ENCODE results near the gene GPHA2.
A peak's percentile ranks its signal among the peaks of the same experiment; 100 is the strongest.
"Not testable (repeated sequence)": the region's sequence is repeated elsewhere in the genome, so short reads cannot be mapped to it uniquely, and the experiment has no call there.

Gene GPHA2

DNA sequence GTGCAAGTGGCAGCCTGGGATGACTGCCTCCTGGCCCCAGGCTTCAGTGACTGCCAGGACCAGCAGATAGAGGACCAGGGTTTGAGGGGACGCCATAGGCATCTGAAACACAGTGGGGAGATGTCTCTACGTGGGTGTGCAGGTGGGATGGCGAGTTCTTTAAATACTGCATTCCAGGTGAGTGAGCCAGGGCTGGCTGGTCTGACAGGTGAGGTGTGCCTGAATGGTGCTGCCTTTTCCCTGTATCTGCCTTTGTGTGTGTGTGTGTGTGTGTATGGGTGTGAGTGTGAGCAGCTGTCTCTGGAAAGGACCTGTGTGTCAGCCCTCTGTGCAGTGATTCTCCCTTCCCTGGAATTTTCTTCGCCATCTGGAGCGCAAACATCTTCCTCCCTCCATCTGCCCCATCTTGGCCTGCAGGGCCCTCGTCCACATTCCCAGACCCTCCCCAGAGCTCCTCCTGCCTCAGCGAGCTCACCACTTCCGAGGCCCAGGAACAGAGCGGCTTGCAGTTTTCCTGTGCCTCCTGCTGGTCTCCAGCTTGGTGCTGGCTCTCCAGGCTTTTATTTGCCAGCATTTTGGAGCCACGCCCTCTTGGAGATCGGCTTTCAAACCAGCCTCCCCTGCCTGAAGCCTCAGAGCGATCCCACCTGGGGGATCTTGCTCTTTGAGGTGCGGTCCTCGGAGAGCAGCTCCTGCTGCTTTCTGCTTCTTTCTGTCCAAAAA lies at the start of gene GPHA2:
Gene GPHA2 (minus strand): TSS at position 535 of the 723 bp plus-strand sequence. CDS start 433 bp downstream, at position 102.
- DNase-seq = no peak

GRCh38 chr11:64983339-64983738 lies 47.6 kb upstream of the GPHA2 start:
- not testable (repeated sequence) for DNase-seq

DNA sequence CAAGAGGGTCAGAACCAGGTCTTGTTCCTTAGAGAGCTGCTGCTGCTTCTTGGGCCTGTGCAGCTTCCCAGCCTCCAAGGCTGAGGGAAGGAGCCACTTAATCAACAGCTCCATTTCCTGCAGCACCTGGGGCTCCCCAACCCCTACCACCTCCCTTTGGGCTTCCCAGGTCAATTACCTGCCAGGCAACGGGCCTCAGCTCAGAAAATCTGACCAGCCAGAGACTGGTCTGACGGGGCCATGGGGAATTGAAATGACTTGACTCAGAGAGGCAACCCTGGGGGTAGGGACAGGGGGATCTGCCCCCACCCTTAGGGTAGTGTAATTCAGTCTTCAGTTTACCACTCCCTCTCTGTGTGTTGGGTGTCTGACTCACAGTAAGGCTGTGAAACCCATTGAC lies 41.0 kb upstream of the GPHA2 start:
- no peak for DNase-seq

- no peak for DNase-seq
Observed at GRCh38 chr11:64974124-64974523, 38.4 kb upstream of the GPHA2 start.

- DNase-seq = peak; percentile 74 to 92 (median 89)
Observed at GRCh38 chr11:64971421-64972233, 35.9 kb upstream of the GPHA2 start, which contains the start of gene MAJIN. MAJIN (minus strand) TSS chr11:64972108; CDS start chr11:64959405, 12,703 bp downstream.

GRCh38 chr11:64970731-64971151 lies 35.0 kb upstream of the GPHA2 start:
- no peak for DNase-seq

GRCh38 chr11:64969209-64969608 lies 33.5 kb upstream of the GPHA2 start:
- no peak for DNase-seq

DNA sequence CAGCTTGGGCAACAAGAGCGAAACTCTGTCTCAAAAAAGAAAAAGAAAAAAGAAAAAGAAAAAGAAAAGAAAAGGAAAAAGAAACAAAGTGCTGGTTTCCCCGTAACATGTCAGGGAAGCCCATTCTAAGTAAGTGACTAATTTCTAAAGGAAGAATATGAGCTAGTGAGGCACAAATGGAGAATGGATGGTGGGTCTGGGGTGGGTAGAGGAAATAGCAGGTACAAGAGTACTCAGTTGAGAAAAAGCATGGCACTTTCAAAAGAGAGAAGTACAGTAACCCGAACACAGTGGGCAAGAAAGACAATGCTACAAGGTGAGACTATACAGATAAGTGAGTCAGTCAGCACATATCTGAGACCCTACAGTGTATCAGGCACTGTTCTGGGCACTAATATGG lies 31.7 kb upstream of the GPHA2 start:
- no peak for DNase-seq

- DNase-seq = no peak
Observed at GRCh38 chr11:64963072-64963631, 27.5 kb upstream of the GPHA2 start.

- DNase-seq = no peak
Observed at GRCh38 chr11:64960719-64961118, 25.0 kb upstream of the GPHA2 start.

- DNase-seq = no peak
Observed at GRCh38 chr11:64959498-64959897, 23.8 kb upstream of the GPHA2 start.

- DNase-seq = no peak
Observed at GRCh38 chr11:64954201-64954600, 18.5 kb upstream of the GPHA2 start.

GRCh38 chr11:64951529-64951928 lies 15.8 kb upstream of the GPHA2 start:
- DNase-seq = no peak

DNA sequence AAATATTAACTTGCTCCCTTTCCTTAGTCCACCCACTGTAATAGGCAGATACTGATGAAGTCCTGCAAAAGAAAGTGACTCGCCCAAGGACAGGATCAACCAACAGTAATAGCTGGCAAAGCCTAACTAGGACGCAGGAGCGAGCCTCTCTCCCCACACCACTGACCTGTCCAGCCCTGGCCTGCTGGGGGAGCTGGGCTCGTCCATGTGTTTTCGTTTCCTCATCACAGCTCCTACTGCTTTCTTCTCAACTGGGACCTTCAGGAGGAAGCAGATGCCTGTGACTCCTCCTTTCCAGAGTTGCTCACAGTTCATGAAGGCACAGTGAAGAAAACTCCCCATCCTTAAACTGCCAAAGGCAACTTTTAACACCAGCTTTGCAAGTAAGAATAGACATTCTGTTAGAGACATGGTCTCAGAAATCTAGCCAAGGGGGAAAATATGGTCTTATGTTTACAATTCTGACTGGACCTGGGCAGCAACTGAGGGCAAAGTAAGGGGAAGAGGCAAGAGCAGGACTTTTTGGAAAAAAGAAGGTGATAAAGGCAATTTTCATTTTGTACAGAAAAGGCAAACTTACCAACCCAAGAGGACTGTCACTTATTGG lies 11.6 kb upstream of the GPHA2 start:
- no peak for DNase-seq

GRCh38 chr11:64936539-64936938 lies 846 bp upstream of the GPHA2 start:
- no peak for DNase-seq

GRCh38 chr11:64934682-64935358 lies 873 bp downstream of the GPHA2 start:
- no peak for DNase-seq

- no peak for DNase-seq
Observed at GRCh38 chr11:64933935-64934681, 1.6 kb downstream of the GPHA2 start.

DNA sequence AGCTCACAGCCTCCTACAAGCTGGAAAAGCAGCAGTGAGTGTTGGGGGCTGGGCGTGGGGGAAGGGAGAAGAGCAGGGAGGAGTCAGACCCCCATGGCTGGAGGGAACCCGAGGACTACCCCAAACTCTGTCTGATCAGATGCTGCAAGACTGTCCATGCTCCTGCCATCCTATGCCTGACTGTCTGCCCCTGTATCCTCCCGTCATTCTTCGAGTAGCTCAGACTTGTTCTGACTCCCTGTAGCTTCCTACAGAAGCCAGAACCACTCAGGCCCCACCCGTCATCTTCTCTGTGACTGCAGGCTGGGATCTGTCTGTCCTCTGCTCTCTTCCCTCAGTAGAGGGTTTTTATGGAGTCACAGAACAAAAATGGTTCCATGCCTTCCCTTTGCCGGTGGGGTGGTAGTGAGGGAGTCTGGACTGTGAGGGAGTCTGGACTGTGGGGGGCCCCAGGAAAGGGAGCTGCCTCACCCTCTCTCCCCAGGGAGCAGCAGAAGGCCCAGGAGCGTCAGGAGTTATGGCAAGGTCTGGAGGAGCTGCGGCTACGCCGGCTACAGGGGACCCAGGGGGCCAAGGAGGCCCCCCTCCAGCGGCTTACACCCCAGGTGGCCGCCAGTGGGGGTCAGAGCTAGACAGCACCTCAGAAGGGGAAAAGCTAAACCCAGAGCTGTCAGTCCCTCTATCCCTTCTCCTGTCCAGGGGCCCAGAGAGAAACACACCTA lies 2.3 kb downstream of the GPHA2 start:
- DNase-seq = no peak

DNA sequence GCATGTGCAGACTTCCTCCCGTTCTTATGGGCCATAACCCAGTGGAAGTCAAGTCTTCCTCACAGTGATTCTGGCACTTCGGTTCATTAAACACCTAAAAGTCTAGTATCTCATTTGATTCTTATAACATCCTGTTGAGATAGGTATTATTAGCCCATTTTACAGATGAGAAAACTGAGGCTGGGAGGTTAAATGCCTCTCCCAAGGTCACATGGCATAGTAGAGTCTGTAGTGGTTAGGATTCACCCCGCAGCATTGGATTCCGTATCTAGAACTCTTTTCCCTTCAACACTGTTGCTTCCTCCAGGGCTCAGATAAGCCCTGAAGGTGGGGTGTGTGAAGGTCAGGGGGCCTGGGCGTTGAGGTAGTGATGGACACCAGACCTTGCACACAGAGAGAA lies 3.4 kb downstream of the GPHA2 start:
- DNase-seq = no peak

DNA sequence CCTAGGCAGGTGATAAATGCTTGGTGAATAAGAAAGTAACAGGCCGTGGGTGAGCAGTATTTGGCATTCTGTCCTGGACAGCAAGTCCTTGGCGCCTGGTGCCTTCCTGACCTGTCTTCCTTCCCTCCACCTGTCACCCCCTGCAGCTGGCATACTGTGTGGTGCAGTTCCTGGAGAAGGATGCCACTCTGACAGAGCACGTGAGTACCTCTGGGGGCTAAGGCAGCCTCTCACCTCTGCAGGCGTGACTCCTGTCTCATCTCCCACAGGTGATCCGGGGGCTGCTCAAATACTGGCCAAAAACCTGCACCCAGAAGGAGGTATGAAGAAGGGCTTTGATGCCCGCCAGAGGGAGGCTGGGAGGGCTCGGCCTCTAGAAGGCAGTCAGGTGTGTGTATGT lies 4.4 kb downstream of the GPHA2 start:
- DNase-seq = no peak

GRCh38 chr11:64930340-64930739 lies 5.4 kb downstream of the GPHA2 start:
- no peak for DNase-seq
